ENCODE results near the gene EDC3.
"Not testable (repeated sequence)": the region's sequence is repeated elsewhere in the genome, so short reads cannot be mapped to it uniquely, and the experiment has no call there.

The EDC3 gene

DNA sequence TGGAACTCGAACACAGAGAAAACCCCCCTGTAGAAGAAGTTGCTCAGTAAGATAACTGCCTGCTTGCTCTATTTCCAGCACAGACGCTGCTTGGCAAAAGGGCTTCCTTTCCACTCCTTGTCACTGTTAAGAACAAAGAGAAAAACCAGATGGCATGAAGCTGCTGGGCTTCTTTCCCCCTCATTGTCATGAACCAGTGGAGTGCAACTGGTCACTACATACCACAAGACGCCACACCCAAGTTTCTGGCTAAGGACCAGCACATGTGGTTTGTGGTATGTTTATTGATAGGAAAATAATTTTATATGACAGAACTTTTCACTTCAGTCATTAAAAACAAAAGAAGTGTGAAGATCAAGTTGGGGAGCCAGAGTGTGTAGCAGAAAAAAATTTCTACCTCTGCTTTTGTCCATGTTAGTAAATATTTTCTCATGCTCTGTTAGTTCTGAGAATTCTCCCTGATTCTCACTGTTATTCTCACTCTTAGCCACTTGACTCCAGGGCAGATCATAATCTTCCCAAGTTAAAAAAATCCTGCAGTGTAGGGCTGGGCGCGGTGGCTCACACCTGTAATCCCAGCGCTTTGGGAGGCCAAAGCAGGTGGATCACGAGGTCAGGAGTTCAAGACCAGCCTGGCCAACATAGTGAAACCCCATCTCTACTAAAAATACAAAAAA, 42.3 kb downstream of the EDC3 start:
- peak; percentile 88 for DNase-seq (ENCODE audit: low spot score)

- no peak for DNase-seq (ENCODE audit: low spot score)
Measured at GRCh38 chr15:74651242-74651741, 44.5 kb downstream of the EDC3 start.

DNA sequence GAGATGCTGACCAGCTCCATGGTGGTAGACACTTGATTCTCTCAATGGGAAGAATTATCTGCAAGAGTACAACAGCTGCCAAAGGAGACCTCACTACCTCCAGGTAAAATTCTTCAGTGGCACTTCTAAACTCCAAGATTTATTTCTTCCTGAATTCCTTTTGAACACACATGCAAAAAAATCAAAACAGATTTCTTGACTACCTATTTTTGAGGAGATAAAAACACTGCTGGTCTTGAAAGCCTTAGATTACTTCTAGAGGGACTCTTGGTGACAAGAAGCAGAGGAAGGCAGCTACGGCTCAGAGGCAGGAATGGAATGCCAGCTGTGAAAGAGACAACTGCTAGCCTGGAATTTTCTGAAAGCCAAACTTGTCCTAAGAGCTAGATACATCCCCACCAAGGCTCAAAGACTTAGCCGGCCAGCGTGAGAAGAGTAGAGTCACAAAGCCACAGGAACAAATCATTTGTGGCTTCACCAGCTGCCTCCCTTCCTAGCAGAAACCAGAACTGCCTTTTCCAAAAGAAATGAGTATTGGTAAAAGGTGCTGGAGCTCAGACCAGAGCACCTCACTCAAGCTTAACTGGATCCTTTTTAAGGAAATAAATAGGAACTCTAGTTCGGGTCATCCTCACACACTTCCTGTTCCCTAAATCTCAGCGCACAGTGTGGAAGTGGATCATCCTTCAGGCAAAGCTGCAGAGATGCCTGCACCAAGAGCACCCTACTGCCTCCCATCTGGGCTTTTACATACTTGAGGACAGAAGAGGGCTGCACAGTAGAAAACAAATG, 47.6 kb downstream of the EDC3 start:
- no peak for DNase-seq (ENCODE audit: low spot score)

- no peak for DNase-seq (ENCODE audit: low spot score)
Measured at GRCh38 chr15:74646480-74646879, 49.3 kb downstream of the EDC3 start.

DNA sequence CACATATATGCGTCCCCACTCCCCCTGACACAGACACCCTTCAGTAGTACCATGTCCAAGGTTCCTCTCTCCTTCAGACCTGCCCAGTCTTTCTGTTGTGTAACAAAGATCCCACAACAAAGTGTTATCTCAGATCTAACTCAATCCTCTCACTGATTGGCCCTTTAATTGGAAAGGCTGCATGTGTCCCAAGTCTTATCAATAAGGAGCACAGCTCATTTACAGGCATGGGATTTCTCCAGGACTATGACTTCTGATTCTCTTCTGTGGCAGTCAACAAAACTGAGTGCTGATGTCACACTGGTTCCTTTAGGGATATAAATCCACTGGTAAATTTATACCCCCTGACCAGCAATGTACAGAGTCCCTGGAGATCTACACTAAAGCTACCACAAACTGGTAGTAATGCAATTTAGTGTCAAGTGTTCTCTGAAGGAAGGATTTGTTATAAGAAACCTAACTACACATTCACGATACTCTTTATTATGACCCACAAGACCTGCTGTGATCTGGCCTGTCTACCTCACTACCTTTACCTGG, 52.1 kb downstream of the EDC3 start:
- DNase-seq (ENCODE audit: low spot score), result no peak

- DNase-seq (ENCODE audit: low spot score), result no peak
Measured at GRCh38 chr15:74642734-74643664, 52.8 kb downstream of the EDC3 start.

- DNase-seq (ENCODE audit: low spot score), result no peak
Measured at GRCh38 chr15:74642348-74642733, 53.5 kb downstream of the EDC3 start.

- no peak for DNase-seq (ENCODE audit: low spot score)
Measured at GRCh38 chr15:74641151-74641550, 54.7 kb downstream of the EDC3 start.

DNA sequence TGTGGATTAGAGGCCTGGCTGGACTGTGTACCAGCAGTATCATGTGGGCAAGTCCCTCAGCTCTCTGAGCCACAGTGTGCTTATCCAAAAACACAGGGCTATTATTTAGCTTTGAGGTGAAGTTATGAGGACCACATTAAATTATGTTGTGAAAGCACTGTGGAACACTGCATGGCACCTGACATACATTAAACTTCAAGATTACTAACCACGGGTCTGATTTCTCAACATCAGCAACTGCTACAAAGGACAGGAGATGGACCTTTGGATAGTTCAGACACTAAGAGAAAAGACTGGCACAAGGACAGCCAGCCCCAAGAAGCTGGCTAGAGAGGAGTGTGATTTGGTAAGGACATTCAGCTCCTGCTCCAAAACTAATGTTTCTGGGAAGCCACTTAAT, 58.8 kb downstream of the EDC3 start:
- DNase-seq (ENCODE audit: low spot score), result no peak

DNA sequence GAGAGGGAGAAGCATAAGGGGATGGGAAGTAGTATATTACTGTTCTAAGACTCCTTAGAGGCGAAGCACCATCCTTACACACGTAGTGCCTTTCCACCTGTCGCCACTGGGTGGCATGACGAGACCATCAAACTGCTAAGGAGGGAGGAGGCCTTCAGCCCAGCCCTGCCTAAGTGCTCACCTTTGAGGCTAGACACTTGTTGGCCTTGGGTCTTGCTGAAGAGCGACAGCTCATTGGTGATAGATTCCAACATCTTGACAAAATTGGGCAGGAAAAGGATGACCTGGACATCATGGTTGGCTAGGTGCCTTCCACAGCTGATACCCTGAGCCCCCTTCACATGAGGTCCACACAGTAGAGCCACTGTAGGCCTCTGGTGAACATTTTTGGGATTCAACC, 60.6 kb downstream of the EDC3 start:
- peak; percentile 79 for DNase-seq (ENCODE audit: low spot score)

GRCh38 chr15:74633781-74634180, 62.0 kb downstream of the EDC3 start:
- no peak for DNase-seq (ENCODE audit: low spot score)

- no peak for DNase-seq (ENCODE audit: low spot score)
Measured at GRCh38 chr15:74632601-74633000, 63.2 kb downstream of the EDC3 start.

- DNase-seq (ENCODE audit: low spot score), result peak; percentile 82
Measured at GRCh38 chr15:74631935-74632560, 63.8 kb downstream of the EDC3 start.

GRCh38 chr15:74631408-74631807, 64.4 kb downstream of the EDC3 start:
- DNase-seq (ENCODE audit: low spot score), result no peak

GRCh38 chr15:74631087-74631385, 64.8 kb downstream of the EDC3 start:
- DNase-seq (ENCODE audit: low spot score), result no peak

DNA sequence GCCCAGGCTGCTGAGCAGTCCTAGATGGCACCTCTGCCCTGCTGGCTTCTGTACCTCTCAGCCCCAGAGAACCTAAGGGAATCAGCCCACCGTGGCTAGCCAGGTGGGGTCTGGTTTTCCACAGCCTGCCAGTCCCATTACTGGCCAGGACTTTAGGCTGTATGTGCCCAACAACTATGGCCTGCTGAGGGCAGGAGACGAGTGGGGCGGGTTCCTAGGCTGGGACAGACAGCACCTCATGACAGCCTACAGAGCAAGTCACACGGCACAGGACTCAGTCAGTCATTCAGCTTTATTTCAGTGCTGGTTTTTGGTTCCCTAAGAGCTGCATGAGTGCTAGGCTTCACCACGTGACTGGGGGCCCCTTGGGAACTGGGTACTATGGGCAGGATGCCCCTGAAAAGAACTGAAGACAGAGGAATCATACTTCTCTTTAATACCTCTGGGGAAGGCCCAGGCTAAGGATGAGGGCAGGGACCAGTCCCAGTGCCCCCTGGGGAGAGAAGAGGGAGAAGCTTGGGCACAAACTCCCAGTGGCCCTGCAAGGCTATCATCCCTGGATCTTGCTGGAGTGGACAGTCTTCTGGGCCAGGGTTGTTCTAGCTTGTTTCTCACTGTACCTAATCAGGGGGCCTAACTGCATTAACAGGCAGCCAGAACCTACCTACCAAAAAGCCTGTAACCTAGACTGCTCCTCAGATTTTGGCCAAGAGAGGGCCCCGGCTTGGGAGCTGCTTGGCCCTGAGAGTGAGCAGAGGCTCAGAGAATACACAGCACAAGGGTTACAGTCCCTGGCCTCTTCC, 65.3 kb downstream of the EDC3 start:
- DNase-seq (ENCODE audit: low spot score), result no peak

DNA sequence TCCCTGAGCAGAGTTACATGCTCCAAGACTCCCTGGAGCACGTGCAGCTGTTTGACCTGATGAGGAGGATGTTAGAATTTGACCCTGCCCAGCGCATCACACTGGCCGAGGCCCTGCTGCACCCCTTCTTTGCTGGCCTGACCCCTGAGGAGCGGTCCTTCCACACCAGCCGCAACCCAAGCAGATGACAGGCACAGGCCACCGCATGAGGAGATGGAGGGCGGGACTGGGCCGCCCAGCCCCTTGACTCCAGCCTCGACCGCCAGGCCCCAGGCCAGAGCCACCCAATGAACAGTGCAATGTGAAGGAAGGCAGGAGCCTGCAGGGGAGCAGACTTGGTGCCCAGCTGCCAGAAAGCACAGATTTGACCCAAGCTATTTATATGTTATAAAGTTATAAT, 66.1 kb downstream of the EDC3 start:
- DNase-seq (ENCODE audit: low spot score), result not testable (repeated sequence)

- no peak for DNase-seq (ENCODE audit: low spot score)
Measured at GRCh38 chr15:74628949-74629348, 66.9 kb downstream of the EDC3 start.

DNA sequence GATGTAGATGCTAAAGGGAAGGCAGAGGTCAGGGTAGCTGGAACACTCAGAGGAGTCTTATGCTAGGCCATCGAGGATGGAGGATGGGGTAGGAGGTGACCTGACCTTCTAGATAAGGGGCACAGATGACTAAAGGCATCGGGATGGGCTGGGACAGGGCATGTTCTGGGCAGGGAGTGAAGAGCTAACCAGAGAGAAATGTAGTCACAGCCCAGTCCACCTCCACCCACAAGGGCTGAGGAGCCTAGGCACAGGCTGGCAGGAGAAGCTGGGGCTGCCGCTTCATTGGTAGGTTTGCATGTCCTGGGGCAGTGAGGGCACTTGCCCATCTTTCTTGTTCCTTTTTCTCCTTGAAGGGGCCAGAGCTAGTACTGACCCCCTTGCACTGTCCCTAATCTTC, 67.6 kb downstream of the EDC3 start:
- DNase-seq (ENCODE audit: low spot score), result no peak

- no peak for DNase-seq (ENCODE audit: low spot score)
Measured at GRCh38 chr15:74627766-74628165, 68.1 kb downstream of the EDC3 start.

Data from AG08395 (cell line).